SK-N-SH treated with all-trans-retinoic acid at 6 μM for 48 hours (cell line): ENCODE data around the gene BACH2.

Experiments
- RARB ChIP-seq: fragments of 250-450 bp; sonication (Bioruptor Pico); IDR thresholded peaks from 2 replicates; pipeline ENCODE4 v1.8.0; 2021; ENCODE audit warnings: mild to moderate bottlenecking, moderate library complexity
- TF ChIP-seq, protein P1 (sequence below): fragments of 250-450 bp; sonication (Bioruptor Pico); IDR thresholded peaks from 2 replicates; pipeline ENCODE4 v1.8.0; 2020; ENCODE audit warnings: mild to moderate bottlenecking, moderate library complexity, borderline replicate concordance

DNA sequence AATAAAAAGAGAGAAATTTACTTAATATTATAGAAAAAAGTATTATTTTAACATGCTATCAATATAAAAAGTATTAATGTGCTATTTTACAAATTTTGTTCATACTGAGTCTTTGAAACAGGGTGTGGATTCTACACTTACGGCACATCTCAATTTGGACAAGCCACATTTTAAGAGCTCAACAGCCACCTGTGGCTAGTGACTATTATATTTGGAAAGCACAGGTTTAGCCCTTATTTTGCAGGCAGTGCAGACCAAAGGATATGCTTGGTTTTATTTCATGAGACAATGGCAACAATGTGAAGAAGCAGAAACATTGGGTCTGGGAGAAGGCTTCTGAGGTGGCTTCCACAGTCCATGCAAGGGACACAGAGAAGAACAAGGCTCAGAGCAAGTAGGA, 74.6 kb downstream of the BACH2 start:
- TF ChIP-seq, protein P1, sequence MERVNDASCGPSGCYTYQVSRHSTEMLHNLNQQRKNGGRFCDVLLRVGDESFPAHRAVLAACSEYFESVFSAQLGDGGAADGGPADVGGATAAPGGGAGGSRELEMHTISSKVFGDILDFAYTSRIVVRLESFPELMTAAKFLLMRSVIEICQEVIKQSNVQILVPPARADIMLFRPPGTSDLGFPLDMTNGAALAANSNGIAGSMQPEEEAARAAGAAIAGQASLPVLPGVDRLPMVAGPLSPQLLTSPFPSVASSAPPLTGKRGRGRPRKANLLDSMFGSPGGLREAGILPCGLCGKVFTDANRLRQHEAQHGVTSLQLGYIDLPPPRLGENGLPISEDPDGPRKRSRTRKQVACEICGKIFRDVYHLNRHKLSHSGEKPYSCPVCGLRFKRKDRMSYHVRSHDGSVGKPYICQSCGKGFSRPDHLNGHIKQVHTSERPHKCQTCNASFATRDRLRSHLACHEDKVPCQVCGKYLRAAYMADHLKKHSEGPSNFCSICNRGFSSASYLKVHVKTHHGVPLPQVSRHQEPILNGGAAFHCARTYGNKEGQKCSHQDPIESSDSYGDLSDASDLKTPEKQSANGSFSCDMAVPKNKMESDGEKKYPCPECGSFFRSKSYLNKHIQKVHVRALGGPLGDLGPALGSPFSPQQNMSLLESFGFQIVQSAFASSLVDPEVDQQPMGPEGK (CRISPR knock-in tag) = no peak
- no peak for TF ChIP-seq RARB (CRISPR knock-in tag)
